Suprapubic skin (tissue), 4 donors: ENCODE data around the gene METTL1.

Source experiments
- POLR2A ChIP-seq, 2 donors: fragments of 450-650 bp; IDR thresholded peaks; one replicate each; pipeline ENCODE4 v1.6.1; 2017; ENCODE audit warnings: antibody characterized with exemption in 2 of 2, mild to moderate bottlenecking in 2 of 2, moderate library complexity in 2 of 2
- POLR2AphosphoS5 ChIP-seq, 3 donors: sonication (generic); formaldehyde crosslinking; IDR thresholded peaks; one replicate each; pipeline ENCODE4 v1.6.1; 2017; ENCODE audit warnings: antibody characterized with exemption in 3 of 3
- TF ChIP-seq, protein P1 (sequence below), 2 donors: fragments of 200-600 bp in 1 of 2; fragments of 450-650 bp in 1 of 2; sonication (generic) in 1 of 2; IDR thresholded peaks; one replicate each; pipeline ENCODE4 v1.5.1; 2016 to 2019; ENCODE audit warnings: antibody characterized with exemption in 2 of 2, mild to moderate bottlenecking in 1 of 2, moderate library complexity in 1 of 2

DNA sequence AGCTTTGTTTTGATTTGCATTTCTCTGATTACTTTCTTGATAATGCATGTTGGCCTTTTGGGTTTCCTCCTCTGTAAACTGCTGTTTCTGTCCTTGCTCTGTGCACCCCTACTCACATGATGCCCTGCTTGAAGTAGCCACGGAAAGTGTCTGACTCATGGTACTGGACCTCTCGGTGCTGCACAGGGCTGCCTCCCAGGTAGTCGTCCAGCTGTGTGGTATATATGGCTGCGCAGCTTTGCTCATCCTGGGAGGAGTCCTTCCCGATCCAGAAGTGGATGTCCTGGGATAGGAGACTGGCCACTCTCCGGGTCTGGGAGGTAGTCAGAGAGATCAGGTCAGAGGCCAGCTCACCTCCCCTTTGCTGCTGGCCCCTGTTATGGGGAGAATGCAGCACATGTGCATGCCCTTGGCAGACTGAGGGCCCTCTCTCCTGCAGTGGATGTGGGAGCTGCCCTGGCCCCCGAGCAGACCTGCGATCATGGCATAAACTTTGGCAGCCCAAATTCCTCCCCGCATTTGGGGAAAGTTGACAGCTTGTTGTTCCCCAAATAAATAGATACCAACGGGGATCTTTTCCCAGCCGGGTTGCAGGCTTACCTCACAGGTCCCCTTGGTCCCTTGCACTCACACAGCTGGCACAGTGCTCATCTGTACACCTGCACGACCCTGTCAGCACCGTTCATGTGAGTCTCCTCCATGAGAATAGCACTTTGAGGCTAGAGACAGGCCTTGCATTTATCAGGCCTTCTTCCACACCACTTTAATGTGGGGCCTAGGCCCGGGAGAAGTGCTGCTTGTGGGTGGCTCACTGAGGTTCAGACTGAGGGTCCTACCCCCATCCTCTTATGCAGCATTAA is 41.4 kb upstream of the METTL1 start:
- TF ChIP-seq, protein P1, sequence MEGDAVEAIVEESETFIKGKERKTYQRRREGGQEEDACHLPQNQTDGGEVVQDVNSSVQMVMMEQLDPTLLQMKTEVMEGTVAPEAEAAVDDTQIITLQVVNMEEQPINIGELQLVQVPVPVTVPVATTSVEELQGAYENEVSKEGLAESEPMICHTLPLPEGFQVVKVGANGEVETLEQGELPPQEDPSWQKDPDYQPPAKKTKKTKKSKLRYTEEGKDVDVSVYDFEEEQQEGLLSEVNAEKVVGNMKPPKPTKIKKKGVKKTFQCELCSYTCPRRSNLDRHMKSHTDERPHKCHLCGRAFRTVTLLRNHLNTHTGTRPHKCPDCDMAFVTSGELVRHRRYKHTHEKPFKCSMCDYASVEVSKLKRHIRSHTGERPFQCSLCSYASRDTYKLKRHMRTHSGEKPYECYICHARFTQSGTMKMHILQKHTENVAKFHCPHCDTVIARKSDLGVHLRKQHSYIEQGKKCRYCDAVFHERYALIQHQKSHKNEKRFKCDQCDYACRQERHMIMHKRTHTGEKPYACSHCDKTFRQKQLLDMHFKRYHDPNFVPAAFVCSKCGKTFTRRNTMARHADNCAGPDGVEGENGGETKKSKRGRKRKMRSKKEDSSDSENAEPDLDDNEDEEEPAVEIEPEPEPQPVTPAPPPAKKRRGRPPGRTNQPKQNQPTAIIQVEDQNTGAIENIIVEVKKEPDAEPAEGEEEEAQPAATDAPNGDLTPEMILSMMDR (IDR thresholded peaks at IDR 0.05), result no peak
- no peak for TF ChIP-seq POLR2A (IDR thresholded peaks at IDR 0.05)
- no peak for TF ChIP-seq POLR2AphosphoS5 (IDR thresholded peaks at IDR 0.05)
